Measurements from ENCODE around the gene POU6F2.
"Not testable (repeated sequence)": the region's sequence is repeated elsewhere in the genome, so short reads cannot be mapped to it uniquely, and the experiment has no call there.

Gene POU6F2

DNA sequence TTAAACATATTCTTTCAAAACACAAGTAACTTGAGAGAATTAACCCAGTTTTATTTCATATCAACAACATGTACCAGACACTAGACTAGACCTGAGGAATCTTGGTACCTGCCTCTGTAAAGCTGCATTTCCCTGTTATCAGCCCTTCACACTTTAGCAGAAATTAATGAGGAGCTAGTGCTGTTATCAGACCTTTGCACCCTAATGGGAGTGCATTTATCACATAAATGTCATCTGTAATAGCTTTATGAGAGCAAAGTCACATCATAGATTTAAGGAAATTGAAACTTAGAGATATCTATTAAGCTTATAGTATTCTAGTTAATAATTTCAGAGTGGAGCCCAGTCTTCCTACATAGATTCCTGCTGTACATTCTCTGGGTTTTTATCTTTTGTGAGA lies 318.1 kb downstream of the POU6F2 start:
- DNase-seq (ENCODE audit: extremely low read depth in 1 of 2, low read depth in 1 of 2) = no peak

DNA sequence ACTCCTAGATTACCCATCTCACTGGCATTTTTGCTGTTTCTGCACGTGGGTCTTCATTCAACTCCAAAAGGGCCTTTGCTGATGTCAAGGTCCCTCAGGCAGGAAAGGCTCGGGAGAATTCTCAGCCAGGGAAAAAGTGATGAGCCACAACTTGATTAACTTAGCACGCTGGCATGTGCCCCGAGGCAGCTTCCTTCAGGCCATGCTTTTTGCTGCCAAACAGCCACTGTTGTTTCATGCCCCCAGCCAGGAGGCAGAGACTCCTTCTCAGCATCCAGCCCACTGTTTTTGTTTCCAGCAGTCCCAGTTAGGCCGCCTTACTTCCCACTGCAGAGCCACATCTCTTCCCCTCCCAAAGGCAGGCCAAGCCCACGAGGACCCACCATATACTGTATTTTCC lies 322.0 kb downstream of the POU6F2 start:
- DNase-seq (ENCODE audit: extremely low read depth in 1 of 2, low read depth in 1 of 2) = no peak

DNA sequence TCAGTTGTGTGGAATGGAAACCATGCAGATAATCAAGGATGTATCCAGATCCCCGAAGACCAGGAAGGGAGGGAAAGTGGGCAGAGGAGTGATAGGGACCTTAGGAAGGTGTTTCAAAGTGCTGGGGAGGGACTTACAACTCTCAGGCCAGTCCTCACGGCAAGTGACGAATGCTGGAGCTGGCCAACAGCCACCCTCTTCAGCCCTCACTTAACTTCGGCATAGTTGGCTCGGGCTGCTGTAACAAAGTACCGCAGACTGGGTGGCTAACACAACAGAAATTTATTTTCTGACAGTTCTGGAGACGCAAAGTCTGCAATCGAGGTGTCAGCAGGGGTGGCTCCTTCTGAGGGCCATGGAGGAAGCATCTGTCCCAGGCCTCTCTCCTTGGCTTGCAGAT lies 322.6 kb downstream of the POU6F2 start:
- no peak for DNase-seq (ENCODE audit: extremely low read depth in 1 of 2, low read depth in 1 of 2)

DNA sequence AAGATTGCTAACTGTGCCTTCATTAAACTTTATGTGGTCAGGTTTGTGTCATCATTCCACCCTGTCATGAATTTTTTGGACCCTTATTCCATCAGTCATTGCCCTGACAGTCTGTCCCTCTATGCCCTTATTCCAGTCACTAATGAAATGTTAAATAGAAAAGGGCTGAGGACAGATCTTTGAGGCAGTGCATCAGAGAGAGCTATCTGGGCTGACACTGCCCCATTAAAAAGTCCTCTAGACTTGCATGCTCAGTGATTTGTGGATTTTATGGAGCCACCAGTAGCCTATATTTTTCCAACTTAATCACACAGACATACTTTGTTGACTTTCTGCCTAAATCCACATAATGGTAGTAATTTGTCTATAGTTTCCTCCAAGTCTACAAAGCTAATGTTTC lies 323.8 kb downstream of the POU6F2 start:
- no peak for DNase-seq (ENCODE audit: extremely low read depth in 1 of 2, low read depth in 1 of 2)

DNA sequence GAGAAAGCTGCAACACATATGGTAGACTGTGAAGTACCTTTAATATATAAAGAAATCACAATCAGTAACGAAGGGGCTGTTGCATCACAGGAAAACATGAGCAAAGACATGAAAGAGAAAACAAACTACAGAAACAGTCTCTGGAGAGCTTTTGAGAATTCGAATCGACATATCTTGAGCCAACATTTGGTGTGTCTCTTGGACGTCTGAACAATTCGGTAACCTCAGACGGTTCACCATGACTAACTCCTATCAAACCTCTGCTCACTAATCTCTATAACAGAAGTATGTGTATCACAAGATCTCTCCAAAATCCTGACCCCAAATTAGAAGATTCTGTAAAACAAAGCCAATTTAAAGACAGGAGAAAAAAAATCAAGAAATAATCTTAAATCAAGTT lies 326.5 kb downstream of the POU6F2 start:
- no peak for DNase-seq (ENCODE audit: extremely low read depth in 1 of 2, low read depth in 1 of 2)

DNA sequence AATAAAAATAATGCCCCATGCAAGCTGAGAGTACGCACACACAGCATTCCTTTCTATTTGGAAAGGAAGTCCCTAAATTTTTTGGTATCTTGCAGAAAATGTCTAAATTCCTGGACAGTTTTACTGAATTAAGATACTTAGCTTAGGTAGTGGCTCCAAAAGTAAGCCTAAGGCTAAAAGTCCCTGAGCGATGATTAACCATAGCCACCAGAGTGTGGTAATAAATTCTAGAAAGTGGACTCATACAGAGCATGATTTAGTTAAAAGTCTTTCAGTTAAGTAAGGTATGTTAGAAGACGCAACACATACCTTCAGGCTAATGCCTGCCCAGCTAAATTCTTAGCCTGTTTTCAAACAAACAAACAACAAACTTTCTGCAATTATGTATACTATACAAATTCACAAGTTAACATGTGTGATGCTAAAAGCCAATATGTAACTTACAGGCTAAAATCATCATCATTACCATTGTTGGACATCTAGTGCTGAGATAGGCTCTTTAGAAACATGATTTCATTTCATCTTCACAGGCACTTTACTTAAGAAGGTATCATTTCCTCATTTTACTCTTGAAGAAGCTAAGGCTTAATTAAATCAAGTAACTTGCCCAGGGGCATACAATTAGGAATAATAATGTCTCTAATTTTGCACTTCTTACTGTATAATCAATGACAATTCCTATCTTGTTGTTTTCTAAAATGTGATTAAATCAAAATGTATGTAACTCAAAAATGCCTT lies 327.1 kb downstream of the POU6F2 start:
- DNase-seq (ENCODE audit: extremely low read depth in 1 of 2, low read depth in 1 of 2) = no peak

DNA sequence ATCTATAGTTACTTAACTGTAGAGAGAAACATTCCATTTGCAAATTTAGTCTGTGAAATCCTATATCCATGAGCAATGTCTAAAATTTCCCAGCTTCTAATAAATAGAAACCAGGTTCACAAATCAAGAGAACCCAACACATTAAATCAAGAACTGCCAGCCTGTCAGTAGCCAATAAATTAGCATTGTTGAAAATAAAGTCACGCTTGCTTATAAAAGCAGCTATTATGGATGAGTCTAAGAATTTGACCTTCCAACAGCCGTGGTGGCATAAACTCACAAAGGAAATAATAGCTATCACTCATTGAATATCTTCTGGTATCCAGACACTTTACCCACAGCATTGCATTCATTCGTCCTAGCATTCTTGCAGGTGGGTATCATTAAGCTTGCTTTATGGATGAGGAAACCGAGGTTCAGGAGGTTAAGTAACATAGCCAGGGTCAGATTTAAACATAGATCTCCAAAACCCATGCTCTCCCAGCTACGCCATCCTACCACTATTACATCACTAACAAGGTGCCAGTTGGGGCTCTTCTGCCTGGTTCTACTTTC lies 328.4 kb downstream of the POU6F2 start:
- no peak for DNase-seq (ENCODE audit: extremely low read depth in 1 of 2, low read depth in 1 of 2)

DNA sequence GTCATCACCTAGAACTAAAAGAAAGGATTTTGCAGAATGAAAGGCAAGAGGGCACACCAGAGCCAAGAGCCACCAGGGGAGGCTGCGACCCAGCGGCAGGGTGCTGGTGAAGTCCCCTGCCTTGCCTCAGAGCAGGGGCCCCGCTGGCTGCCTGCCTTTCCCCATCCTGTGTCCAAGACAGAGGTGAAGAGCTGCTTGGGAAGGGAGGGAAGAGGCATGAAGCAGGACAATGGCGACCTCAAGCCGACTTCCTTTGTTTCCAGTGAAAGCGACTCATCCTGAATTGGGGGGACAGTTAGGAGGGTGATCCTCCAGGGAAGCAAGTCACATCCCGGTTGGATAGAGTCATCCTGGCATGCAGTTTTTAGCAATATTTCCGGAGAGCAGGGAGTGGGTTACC lies 333.0 kb downstream of the POU6F2 start:
- no peak for DNase-seq (ENCODE audit: extremely low read depth in 1 of 2, low read depth in 1 of 2)

DNA sequence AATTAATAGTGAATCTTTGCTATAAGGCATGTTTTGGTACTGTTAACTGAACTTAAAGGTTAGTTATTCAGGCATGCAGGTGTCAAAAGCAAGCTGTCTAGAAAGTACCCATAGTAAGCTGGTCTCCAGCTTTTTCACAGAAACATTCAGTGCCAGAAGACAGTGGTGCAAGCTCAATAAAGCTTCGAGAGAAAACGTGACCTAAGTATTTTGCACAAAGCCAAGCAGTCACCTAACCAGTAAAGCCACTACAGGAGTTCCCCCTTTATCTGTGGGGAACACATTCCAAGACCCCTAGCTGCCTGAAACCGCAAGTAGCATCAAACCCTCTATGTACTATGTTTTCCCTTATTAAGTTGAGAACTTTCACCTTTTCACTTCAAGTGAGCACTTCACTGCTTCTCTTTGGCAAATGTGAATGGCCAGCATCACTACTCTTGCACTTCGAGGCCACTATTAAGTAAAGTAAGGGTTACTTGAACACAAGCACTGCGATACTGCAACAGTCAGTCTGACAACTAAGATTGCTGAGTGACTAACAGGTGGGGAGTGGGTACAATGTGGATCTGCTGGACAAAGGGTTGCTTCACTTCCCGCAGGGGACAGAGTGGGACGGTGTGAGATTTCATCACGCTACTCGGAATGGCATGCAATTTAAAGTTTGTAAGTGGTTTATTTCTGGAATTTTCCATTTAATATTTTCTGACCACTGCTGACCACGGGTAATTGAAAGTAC lies 334.7 kb downstream of the POU6F2 start:
- DNase-seq (ENCODE audit: extremely low read depth in 1 of 2, low read depth in 1 of 2) = no peak

DNA sequence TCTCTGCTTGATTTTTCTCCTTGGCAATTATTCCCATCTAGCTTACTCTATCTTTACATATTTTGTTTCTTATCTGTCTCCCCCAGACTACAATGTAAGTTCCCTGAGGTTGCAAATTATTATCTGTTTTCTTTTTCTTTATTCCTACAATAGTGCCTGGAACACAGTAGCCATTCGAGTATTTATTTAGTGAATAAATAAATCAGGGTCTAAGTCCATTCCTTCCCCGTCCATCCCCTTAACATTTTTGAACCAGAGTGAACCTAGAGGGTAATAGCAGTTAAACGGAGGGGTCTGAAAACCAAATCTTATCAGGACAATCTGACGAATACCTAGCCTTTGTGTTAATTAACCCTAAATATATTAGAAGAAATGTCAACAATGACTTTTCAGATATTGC lies 335.7 kb downstream of the POU6F2 start:
- no peak for DNase-seq (ENCODE audit: extremely low read depth in 1 of 2, low read depth in 1 of 2)

DNA sequence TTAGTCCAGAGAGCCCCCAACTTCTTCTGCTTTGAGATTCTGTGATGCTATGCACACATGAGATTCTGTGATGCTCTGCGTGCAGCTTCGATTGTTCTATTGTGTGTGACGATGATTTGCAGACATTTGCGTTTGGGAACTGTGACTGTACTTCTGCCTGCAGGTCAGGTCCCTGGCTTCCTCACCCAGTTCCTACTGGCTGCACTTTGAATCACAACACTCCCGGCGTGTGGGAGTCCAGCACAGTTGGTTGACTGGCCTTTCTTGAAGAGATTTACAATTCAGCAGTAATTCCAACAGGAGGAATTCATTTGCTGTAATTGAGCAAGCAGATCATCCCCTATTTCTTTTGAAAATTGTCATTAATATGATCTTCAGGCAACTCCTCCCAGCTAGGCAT lies 336.3 kb downstream of the POU6F2 start:
- DNase-seq (ENCODE audit: extremely low read depth in 1 of 2, low read depth in 1 of 2) = no peak

DNA sequence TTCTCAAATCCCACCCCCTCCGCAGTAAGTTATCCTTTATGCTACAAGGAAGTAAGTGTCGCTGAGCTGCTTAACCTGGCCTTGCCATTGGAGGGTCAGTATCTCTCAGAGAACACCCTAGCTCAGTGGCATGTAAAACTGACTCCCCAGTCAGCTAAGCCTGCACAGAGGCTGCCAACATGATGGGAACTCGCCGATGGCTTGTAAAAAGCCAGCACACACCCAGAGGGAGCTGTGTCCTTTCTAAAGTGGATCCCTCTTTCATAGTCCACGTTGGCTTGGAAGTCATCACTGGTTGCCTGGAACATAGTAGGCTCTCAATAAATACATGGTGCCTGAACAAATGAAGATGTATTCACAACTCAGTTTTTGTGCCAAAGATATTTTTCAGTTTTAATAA lies 339.4 kb downstream of the POU6F2 start:
- DNase-seq (ENCODE audit: extremely low read depth in 1 of 2, low read depth in 1 of 2) = no peak

DNA sequence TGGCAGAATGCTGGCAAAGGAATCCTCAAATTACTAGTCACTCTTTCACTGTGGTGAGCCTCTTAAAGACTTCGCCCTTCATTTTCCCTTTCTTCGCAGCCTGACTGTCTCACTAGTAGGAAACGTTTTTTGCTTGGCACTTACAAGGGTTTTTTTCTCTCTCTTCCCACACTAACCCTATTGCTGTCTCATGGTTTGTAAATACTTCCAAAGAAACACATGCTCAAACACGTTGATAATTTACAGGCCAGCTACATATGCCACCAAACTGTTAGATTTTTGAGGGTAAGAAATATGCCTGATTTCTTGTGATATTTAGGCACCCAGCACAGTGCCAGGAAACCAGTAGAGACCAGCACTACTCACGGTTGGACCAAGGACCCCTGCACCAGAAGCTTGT lies 340.2 kb downstream of the POU6F2 start:
- DNase-seq (ENCODE audit: extremely low read depth in 1 of 2, low read depth in 1 of 2) = no peak

DNA sequence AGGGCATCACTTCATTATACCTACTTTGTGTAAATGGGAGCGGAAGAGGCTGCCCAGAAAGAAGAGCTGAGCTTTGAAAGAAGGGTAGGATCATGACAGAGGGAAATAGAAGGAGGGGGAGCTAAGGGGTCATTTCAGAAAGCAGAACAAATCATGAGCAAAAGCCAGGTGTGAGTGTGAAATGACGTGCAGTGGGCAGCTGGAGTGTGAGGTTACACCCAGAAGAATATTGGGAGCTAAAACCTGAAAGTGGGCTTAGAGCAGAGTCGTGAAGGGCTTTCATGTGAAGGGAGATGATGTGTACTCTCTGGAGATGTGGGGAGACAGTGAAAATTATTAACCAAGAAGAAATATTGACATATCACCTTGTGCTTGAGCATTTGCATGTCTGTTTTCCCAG lies 343.5 kb downstream of the POU6F2 start:
- DNase-seq (ENCODE audit: extremely low read depth in 1 of 2, low read depth in 1 of 2) = no peak

DNA sequence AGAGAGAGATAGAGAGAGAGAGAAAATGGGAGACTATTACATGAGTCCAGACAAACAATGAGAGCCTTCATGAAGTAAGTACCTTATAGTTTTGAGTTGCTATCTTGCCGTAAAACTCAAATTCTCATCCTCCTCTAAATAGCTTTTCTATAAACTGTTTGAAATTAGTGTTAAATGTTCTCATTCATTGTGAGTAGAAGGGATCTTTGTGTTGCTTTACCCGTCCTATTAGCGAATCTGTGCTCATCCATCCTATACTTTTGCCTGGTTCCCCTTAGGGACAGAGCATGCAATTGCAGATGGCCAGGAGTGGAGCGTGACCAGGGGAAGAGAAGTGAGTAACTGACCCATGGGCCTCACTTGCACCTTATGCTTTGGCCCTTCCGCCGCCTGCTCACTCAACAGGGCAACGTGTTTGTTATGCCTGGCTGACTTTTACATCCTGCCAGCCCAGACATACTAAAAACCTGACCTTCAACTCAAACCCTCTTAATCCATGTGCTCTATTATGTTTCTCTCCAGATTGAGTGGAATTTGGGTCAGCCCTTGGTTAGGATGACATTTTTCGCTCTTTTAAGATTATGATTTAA lies 344.3 kb downstream of the POU6F2 start:
- DNase-seq (ENCODE audit: extremely low read depth in 1 of 2, low read depth in 1 of 2) = no peak

DNA sequence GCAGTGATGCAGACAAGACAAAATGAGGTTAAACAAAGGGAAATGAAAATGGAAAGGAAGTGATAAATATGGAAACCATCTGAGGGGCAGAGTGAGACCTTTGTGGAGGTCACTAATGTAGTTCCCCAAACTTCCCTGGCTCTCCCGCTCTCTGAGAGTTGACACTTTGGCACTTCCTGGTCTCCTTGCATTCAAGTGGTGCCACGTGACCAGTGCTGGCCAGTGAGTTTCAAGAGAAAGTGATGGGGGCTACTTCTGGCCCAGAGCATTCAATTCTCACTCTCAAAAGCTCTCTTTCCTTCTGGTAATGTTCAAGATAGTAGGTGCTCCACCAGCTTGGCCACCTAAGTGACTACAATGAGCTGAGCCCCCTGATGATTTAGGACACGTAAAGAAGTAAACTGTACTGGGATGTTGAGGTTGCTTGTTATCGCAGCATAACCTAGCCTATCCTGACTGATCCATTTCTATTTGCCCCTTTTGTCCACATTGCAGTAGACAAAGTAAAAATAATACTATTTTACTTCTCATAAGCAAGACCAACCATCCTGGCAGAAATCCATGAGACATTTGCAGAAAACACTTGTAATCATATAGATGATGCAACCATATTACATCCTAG lies 346.5 kb downstream of the POU6F2 start:
- DNase-seq (ENCODE audit: extremely low read depth in 1 of 2, low read depth in 1 of 2) = no peak

DNA sequence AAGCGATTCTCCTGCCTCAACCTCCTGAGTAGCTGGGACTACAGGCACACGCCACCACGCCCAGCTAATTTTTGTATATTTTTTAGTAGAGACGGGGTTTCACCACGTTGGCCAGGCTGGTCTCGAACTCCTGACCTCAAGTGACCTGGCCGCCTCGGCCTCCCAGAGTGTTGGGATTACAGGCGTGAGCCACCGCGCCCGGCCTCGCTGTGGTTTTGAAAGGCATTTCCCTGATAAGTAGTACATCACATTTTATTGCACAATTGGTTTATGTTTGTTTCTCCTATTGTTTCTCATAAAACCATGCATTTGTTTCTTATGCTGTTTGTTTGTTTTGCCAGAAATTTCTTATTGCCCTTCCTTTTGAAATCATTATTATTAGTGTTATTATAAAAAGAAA lies 353.9 kb downstream of the POU6F2 start:
- not testable (repeated sequence) for DNase-seq (ENCODE audit: extremely low read depth in 1 of 2, low read depth in 1 of 2)

DNA sequence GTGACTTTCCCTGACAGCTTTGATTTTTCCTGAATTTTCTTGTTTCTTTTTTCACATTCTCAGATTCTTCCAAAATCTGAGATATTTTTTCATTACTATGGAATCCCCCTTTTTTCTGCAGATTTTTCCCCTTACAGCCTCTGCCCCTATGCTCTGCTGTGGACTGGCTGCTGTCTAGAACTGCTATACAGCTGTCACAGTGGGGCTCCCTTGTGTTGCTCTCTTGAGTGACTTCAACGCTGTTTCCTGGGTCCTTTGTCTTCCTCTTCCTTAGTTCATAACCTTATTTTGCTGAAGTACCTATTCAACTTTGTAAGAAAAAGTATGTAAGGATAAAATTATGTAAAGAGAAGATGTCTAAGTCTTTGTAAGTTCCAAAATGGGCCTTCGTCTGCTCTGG lies 354.4 kb downstream of the POU6F2 start:
- DNase-seq (ENCODE audit: extremely low read depth in 1 of 2, low read depth in 1 of 2) = no peak

DNA sequence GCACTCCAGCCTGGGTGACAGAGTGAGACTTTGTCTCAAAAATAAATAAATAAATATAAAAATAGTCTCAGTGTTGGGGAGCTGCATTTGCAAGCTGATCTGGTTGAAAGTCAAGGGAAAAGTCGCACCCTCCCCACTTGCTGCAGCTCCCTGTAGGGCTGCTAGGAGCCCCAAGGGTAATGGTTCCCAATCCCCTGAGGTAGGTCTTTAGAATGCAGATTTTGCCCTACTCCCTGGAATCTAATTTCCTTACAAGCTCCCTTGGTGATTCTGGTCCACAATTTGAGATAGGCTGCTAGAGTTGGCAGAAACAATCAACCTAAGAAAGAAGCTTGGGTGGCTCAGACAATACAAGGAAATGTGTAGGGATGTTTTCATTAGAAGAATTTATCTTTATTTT lies 356.0 kb downstream of the POU6F2 start:
- no peak for DNase-seq (ENCODE audit: extremely low read depth in 1 of 2, low read depth in 1 of 2)

DNA sequence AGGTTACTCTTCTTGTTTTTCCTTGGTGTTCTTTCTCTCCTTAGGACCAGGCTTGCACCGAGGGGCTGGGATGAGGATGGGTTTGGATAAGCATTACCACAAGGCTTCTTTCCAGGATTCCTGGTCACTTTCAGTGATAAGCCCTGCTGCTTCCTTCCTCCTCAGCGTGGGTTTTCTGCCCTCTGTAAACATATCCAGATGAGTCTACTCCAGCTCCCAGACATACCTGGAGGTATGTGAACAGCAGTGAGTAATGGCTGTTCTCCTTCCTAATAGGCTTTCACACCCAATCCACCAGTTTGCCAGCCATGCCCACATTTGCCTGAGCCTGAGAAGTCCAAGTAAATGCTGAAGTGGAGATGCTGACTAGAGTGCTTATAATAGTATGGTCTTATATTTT lies 358.7 kb downstream of the POU6F2 start:
- no peak for DNase-seq (ENCODE audit: extremely low read depth in 1 of 2, low read depth in 1 of 2)

DNA sequence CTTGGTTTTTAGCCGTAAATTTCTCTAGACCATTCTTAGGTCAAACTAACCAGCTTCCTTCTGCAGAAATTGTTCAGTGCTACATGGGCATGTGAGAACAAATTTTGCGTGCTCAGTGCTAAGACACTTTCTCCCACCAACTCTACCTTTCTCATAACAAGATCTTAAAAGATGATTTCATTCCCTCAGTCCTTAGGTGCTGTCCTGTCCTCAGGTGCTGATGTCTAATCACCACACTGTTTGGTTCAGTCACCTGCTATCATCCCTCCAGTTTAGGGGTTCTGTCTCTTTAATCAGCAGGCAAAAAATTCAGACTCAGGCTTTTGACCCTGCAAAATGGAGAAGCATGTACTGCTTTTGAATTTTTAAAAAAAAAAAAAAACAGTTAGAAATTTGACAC lies 361.0 kb downstream of the POU6F2 start:
- no peak for DNase-seq (ENCODE audit: extremely low read depth in 1 of 2, low read depth in 1 of 2)

DNA sequence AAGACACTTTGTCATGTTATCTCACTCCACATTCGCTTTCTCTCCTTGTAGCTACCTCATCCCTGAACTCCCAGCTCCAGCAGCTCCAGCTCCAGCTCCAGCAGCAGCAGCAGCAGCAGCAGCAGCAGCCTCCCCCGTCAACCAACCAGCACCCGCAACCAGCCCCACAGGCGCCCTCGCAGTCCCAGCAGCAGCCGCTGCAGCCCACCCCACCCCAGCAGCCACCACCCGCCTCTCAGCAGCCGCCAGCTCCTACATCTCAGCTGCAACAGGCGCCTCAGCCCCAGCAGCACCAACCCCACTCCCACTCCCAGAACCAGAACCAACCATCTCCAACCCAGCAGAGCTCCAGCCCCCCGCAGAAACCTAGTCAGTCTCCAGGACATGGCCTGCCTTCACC lies 361.9 kb downstream of the POU6F2 start:
- DNase-seq (ENCODE audit: extremely low read depth in 1 of 2, low read depth in 1 of 2) = no peak

Data from stimulated activated CD8-positive, alpha-beta memory T cell treated with anti-CD3 and anti-CD28 coated beads, Interleukin-7, amount 100 ng/mL, for 48 hours (primary cell).